ENCODE measurements around the gene RNF115.

DNA sequence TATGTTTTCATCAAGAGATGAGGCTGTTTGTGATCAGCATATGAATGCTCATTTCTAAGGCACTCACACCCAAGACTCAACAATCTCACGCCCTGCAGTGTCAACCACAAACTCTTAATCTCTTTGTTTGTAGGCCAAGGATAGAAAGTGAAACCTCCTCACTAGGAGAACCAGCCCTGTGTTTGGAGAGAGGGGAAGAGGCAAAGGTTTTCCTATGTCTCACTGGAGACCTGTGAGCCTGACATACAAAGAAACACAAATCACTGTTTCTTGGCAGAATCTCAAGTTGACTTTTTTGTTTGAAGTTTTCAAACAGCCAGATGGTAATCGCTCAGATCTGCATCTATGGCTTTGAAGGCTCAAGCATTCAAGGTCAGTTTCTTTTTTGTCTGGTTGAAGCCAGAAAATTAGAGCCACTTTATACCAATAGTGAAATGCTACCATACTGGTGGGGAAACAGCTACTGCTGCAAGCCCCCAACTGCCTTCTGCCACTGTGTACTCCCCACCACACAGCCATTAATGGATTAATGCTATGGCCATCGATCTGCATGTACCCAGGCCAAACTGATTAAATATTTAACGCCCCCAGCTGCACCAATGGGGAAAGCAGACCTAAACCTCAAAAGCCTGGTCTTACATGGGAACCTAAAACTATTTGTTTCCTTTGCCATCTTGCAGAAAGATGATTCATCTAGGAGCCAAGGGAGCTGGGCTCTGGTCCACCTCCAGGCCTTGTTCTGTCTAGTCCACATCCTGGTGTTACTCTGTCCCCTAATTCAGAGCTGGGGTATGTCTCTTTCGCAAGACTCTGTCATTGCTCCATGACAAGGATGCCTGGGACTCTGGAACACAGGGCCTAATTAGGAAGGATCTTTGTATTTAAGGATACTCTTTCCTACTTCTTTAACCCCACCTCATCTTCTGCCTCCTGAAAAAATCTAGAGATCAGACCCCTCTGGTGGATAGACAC, 133.0 kb downstream of the RNF115 start:
- peak in 1 of 2 donors; percentile 17 for TF ChIP-seq POLR2A (IDR thresholded peaks at IDR 0.05)
- TF ChIP-seq, protein P1, sequence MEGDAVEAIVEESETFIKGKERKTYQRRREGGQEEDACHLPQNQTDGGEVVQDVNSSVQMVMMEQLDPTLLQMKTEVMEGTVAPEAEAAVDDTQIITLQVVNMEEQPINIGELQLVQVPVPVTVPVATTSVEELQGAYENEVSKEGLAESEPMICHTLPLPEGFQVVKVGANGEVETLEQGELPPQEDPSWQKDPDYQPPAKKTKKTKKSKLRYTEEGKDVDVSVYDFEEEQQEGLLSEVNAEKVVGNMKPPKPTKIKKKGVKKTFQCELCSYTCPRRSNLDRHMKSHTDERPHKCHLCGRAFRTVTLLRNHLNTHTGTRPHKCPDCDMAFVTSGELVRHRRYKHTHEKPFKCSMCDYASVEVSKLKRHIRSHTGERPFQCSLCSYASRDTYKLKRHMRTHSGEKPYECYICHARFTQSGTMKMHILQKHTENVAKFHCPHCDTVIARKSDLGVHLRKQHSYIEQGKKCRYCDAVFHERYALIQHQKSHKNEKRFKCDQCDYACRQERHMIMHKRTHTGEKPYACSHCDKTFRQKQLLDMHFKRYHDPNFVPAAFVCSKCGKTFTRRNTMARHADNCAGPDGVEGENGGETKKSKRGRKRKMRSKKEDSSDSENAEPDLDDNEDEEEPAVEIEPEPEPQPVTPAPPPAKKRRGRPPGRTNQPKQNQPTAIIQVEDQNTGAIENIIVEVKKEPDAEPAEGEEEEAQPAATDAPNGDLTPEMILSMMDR (IDR thresholded peaks at IDR 0.05): no peak
